ENCODE results near the gene PARP6. TPM values are rescaled to one million over a fixed set of nuclear protein-coding genes. Genes with fewer than 3 reads are reported as not detected.
A peak's percentile ranks its signal among the peaks of the same experiment; 100 is the strongest.

PARP6 gene
- total RNA-seq, 4 donors from 2014 or later: 52.4 to 65.7 (median 59.4) TPM

DNA sequence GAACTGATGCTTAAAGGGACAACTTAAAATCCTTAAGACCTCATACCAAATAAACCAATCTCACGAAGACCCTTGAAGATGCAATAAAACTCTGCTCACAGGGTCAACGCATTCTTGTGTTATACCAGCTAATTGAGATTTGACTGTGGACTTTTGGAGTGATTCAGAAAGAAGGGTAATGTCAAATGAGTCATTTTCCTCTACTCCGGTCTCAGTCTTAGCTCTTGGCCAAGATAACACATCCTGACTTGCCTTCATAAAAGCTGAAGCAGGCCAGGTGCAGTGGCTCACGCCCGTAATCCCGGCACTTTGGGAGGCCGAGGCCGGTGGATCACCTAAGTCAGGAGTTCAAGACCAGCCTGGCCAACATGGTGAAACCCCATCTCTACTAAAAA lies 45.2 kb downstream of the PARP6 start:
- TF ChIP-seq CTCF (IDR thresholded peaks at IDR 0.05): no peak
- DNase-seq (ENCODE audit: low spot score) (no peak), ATAC-seq (ENCODE audit: low FRiP score) (no peak)

DNA sequence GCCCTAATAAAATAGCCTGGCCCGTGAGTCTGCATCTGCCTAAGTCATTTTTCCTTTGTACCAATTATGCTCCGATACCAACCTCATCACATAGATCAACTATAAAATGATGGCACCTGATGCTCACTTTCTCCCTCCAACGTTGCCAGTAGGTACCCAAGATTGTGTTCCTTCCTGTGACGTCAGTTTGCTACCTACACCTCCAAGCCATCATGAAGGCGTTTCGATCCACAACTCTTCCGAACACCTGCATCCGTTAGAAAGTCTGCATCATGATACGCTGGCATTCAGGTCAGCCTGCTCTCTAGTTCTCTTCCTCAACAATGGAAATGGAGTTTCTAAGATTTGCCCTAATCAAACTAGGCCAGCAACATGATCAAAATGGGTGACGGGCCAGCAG lies 49.1 kb downstream of the PARP6 start:
- ATAC-seq (ENCODE audit: low FRiP score) (no peak), DNase-seq (ENCODE audit: low spot score) (no peak)
- no peak for TF ChIP-seq CTCF (IDR thresholded peaks at IDR 0.05)

- TF ChIP-seq CTCF (IDR thresholded peaks at IDR 0.05): no peak
- peak; percentile 92 for ATAC-seq (ENCODE audit: low FRiP score)
- DNase-seq (ENCODE audit: low spot score): no peak
Measured at GRCh38 chr15:72222393-72222792, 50.0 kb downstream of the PARP6 start.

DNA sequence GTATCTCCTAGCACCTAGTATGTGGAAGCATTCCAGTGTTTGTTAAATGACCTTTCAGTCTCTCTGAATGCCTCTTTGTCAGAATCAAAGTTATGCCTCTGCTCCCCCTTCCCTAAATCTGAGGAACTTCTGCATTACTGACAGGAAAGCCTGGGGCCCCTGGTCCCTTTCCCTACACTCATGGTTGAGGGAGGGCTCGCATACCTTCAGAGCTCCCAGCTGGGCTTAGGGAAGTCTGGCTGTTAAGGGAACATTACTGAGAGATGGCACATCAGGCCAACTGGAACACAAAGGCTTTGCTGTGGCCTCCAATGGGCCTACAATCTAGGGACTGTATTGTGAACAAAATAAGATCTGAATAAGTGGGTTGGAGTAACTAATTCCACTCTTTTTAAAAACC lies 51.7 kb downstream of the PARP6 start:
- DNase-seq (ENCODE audit: low spot score) (no peak), ATAC-seq (ENCODE audit: low FRiP score) (no peak)
- no peak for TF ChIP-seq CTCF (IDR thresholded peaks at IDR 0.05)

- ATAC-seq (ENCODE audit: low FRiP score) (no peak), DNase-seq (ENCODE audit: low spot score) (no peak)
Measured at GRCh38 chr15:72217216-72217615, 55.1 kb downstream of the PARP6 start.

DNA sequence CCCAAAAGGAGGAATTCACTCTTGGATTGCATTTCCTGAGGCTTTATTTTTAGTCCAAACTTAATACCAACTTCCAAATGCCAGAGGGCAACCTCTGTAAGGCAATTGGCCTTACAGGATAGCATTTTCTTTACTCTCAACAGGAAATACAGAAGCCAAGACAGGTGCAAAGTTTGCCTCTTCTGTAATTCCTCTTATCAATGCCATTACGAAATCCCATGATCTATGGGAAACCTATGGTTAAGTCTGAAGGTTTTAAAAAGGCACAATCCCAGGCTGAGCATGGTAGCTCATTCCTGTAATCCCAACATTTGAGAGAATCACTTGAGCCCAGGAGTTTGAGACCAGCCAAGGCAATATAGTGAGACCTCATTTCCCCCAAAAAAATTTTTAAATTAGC lies 56.3 kb downstream of the PARP6 start:
- TF ChIP-seq CTCF (IDR thresholded peaks at IDR 0.05): no peak
- ATAC-seq (ENCODE audit: low FRiP score): no peak
- no peak for DNase-seq (ENCODE audit: low spot score)

More at GRCh38 chr15:72217216-72217615, 55.1 kb downstream of the PARP6 start:
- TF ChIP-seq CTCF (IDR thresholded peaks at IDR 0.05): no peak

- no peak for DNase-seq (ENCODE audit: low spot score)
- no peak for TF ChIP-seq CTCF (IDR thresholded peaks at IDR 0.05)
- ATAC-seq (ENCODE audit: low FRiP score): no peak
Measured at GRCh38 chr15:72207558-72208085, 64.7 kb downstream of the PARP6 start.
